ENCODE results near the gene TUBA3D.
"Not testable (repeated sequence)": the region's sequence is repeated elsewhere in the genome, so short reads cannot be mapped to it uniquely, and the experiment has no call there.

The TUBA3D gene

GRCh38 chr2:131530626-131531344 lies 54.9 kb downstream of the TUBA3D start:
- H4K20me1 ChIP-seq (ENCODE audit: control insufficient read depth, insufficient read depth, low read depth, low read length); H3F3A ChIP-seq (ENCODE audit: control insufficient read depth, insufficient read depth); H3K9me3 ChIP-seq (ENCODE audit: control insufficient read depth, insufficient read depth, low read length); H3K27me3 ChIP-seq (ENCODE audit: control insufficient read depth, low read length); H3K9me2 ChIP-seq (replicated peaks; ENCODE audit: control insufficient read depth, low read length); H3K4me2 ChIP-seq (ENCODE audit: low read length); H3K79me2 ChIP-seq (ENCODE audit: control insufficient read depth, low read length); H3K36me3 ChIP-seq (ENCODE audit: control insufficient read depth, low read length); H3K4me3 ChIP-seq (ENCODE audit: low read length); H3K27ac ChIP-seq (ENCODE audit: low read depth, low read length): not testable (repeated sequence)
- TF ChIP-seq CTCF (IDR thresholded peaks at IDR 0.05; ENCODE audit: low read depth, low read length, poor library complexity, severe bottlenecking), result peak; percentile 17
- peaks cover 14% of the 10 kb centered on the region for H3K4me1 ChIP-seq (ENCODE audit: control insufficient read depth, low read length)

GRCh38 chr2:131531547-131532185 lies 55.7 kb downstream of the TUBA3D start:
- not testable (repeated sequence) for H4K20me1 ChIP-seq (ENCODE audit: control insufficient read depth, insufficient read depth, low read depth, low read length); H3K27ac ChIP-seq (ENCODE audit: low read depth, low read length)

More at GRCh38 chr2:131531547-131532185, 55.7 kb downstream of the TUBA3D start:
- H3K4me3 ChIP-seq (ENCODE audit: low read length); H3K79me2 ChIP-seq (ENCODE audit: control insufficient read depth, low read length); H3K9me3 ChIP-seq (ENCODE audit: control insufficient read depth, insufficient read depth, low read length); H3K27me3 ChIP-seq (ENCODE audit: control insufficient read depth, low read length); H3K36me3 ChIP-seq (ENCODE audit: control insufficient read depth, low read length); H3K9me2 ChIP-seq (replicated peaks; ENCODE audit: control insufficient read depth, low read length); H3K4me2 ChIP-seq (ENCODE audit: low read length); H3F3A ChIP-seq (ENCODE audit: control insufficient read depth, insufficient read depth): not testable (repeated sequence)
- peaks cover 14% of the 10 kb centered on the region for H3K4me1 ChIP-seq (ENCODE audit: control insufficient read depth, low read length)

Measured in DOHH2 (cell line).